NCI-H146 treated with DMSO at 0.1 percent for 48 hours (cell line): ENCODE data around the gene PKDCC.
A peak's percentile ranks its signal among the peaks of the same experiment; 100 is the strongest.

Experiments
- DNase-seq: peaks from one replicate; lab custom pipeline; 2025; ENCODE audit not compliant: unreplicated experiment; lab: John Stamatoyannopoulos, UW

The PKDCC gene

GRCh38 chr2:42047488-42048298, at the start of gene PKDCC:
PKDCC (plus strand) TSS chr2:42048021; CDS start chr2:42048200, 179 bp downstream.
- DNase-seq: peak; percentile 27

GRCh38 chr2:41998186-41999127, 49.4 kb upstream of the PKDCC start:
- DNase-seq: no peak

- DNase-seq: no peak
Measured at GRCh38 chr2:41999128-41999480, 48.7 kb upstream of the PKDCC start.

- no peak for DNase-seq
Measured at GRCh38 chr2:41999592-42000281, 48.1 kb upstream of the PKDCC start.

- no peak for DNase-seq
Measured at GRCh38 chr2:42001711-42002201, 46.1 kb upstream of the PKDCC start.

GRCh38 chr2:42007551-42007950, 40.3 kb upstream of the PKDCC start:
- DNase-seq: no peak

- no peak for DNase-seq
Measured at GRCh38 chr2:42008241-42008921, 39.4 kb upstream of the PKDCC start.

GRCh38 chr2:42009657-42010580, 37.9 kb upstream of the PKDCC start:
- no peak for DNase-seq

- DNase-seq: no peak
Measured at GRCh38 chr2:42010743-42011298, 37.0 kb upstream of the PKDCC start.

GRCh38 chr2:42012137-42012536, 35.7 kb upstream of the PKDCC start:
- no peak for DNase-seq

- DNase-seq: no peak
Measured at GRCh38 chr2:42012651-42013050, 35.2 kb upstream of the PKDCC start.

- no peak for DNase-seq
Measured at GRCh38 chr2:42013409-42013808, 34.4 kb upstream of the PKDCC start.

- DNase-seq: no peak
Measured at GRCh38 chr2:42021464-42021863, 26.4 kb upstream of the PKDCC start.

GRCh38 chr2:42025151-42025582, 22.7 kb upstream of the PKDCC start:
- no peak for DNase-seq

- no peak for DNase-seq
Measured at GRCh38 chr2:42026272-42026671, 21.5 kb upstream of the PKDCC start.

GRCh38 chr2:42028571-42029148, 19.2 kb upstream of the PKDCC start:
- DNase-seq: no peak

- DNase-seq: no peak
Measured at GRCh38 chr2:42029171-42029570, 18.6 kb upstream of the PKDCC start.

GRCh38 chr2:42029639-42030199, 18.1 kb upstream of the PKDCC start:
- DNase-seq: no peak
